K562 (cell line): Measurements from ENCODE around the gene MYO7A. TPM values are rescaled to one million over a fixed set of nuclear protein-coding genes. Genes with fewer than 3 reads are reported as not detected.

Source experiments
- FIP1L1 ChIP-seq: fragments of 200-400 bp; formaldehyde crosslinking; IDR thresholded peaks from 2 replicates; pipeline ENCODE4 v1.6.1; 2018; ENCODE audit warnings: mild to moderate bottlenecking, low read depth, low read length; ENCODE audit not compliant: poor library complexity, severe bottlenecking
- FOXK1 ChIP-seq: sonication (generic); formaldehyde crosslinking; IDR thresholded peaks from 2 replicates; pipeline ENCODE4 v1.8.0; 2022; ENCODE audit warnings: missing genetic modification reagents, mild to moderate bottlenecking, borderline replicate concordance
- HIVEP1 ChIP-seq: fragments of 250-450 bp; sonication (Bioruptor Pico); IDR thresholded peaks from 2 replicates; pipeline ENCODE4 v1.4.0; 2020; ENCODE audit warnings: mild to moderate bottlenecking
- TAF1 ChIP-seq: IDR thresholded peaks from 2 replicates; pipeline ENCODE4 v1.6.1; 2011; ENCODE audit warnings: mild to moderate bottlenecking, low read length, moderate library complexity; ENCODE audit not compliant: insufficient read depth, control insufficient read depth, severe bottlenecking; ENCODE audit errors: extremely low read depth
- U2AF2 ChIP-seq: fragments of 200-400 bp; formaldehyde crosslinking; optimal IDR thresholded peaks from 2 replicates; pipeline ENCODE3; 2017; ENCODE audit warnings: low read depth, mild to moderate bottlenecking, low read length
- ZNF609 ChIP-seq: sonication (generic); formaldehyde crosslinking; IDR thresholded peaks from 2 replicates; pipeline ENCODE4 v1.8.1; 2023; ENCODE audit warnings: missing genetic modification reagents, mild to moderate bottlenecking, borderline replicate concordance
- polyA plus RNA-seq, 8 experiments: library from polyadenylated mRNA; depleted of rRNA in 4 of 8; stranded (reverse) in 5 of 8; unstranded in 3 of 8; fragments of >200 nt; fragmentation: Nextera tagmentation in 2 of 8; fragmentation: Illumina TruSeq in 1 of 8; extraction: Ambion mirVana in 2 of 8; extraction: Trizol in 1 of 8; gene quantifications; 2 replicates each; pipeline versions ENCODE4 v1.2.1 to v1.2.3, GENCODE V29; 2011 to 2014; ENCODE audit warnings: inconsistent platforms in 1 of 8, missing spikeins in 1 of 8
- total RNA-seq, 7 experiments: library from RNA; depleted of rRNA in 6 of 7; stranded (reverse); fragments of >200 nt in 6 of 7; fragmentation: Illumina TruSeq in 2 of 7; extraction: Trizol in 2 of 7; gene quantifications; 2 replicates each; pipeline versions ENCODE4 v1.2.1 to v1.2.3, GENCODE V29; 2011 to 2021; ENCODE audit warnings: low replicate concordance in 1 of 7

MYO7A gene
- total and polyA plus RNA-seq, 9 of the 15 experiments (the other 6 are each of a cell fraction or from before 2014, with no cell fraction given), result 0.01 to 0.11 (median 0.07) TPM; not detected in 1

DNA sequence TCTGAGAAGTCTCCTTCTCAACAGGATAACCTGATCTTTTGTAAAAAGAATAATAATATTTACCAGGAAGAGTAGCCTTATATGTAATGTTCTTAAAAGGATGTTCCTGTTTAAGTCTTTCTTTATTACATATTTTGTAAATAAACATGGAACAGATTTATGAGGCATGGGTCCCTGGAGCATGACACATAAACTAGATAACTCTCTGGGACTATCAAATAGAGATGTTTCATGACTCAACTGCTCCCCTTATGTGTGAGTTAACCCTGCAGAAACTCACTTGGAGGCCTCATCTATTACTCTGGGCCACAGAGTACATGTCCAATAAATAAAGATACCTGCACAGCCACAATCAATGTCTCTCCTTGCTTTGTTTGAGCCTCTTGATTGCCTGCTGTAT, 108.9 kb downstream of the MYO7A start (continued):
- TF ChIP-seq HIVEP1 (CRISPR knock-in tag), result no peak
- no peak for TF ChIP-seq TAF1
- TF ChIP-seq U2AF2, result no peak
- TF ChIP-seq ZNF609 (CRISPR knock-in tag), result no peak
- no peak for TF ChIP-seq FOXK1 (CRISPR knock-in tag)
- no peak for TF ChIP-seq FIP1L1
